Body of pancreas (tissue), 4 donors: ENCODE measurements around the gene HELB. TPM values are rescaled to one million over a fixed set of nuclear protein-coding genes. Genes with fewer than 3 reads are reported as not detected.
A peak's percentile ranks its signal among the peaks of the same experiment; 100 is the strongest.

Source experiments
- ATAC-seq: fragments of 150-250 bp; one replicate; pipeline ENCODE4 v1.9.1; 2016
- DNase-seq, 4 donors: peaks; one replicate each; pipeline ENCODE4 v3.0.0-alpha.2; 2019
- H3K27ac ChIP-seq, 4 donors: fragments of 200-600 bp; sonication (generic); 1 replicate in 3 of 4; 2 replicates in 1 of 4; pipeline versions ENCODE4 v1.5.1 to v1.6.1; 2016 to 2019; ENCODE audit warnings: mild to moderate bottlenecking in 1 of 4, mixed read lengths in 1 of 4, moderate library complexity in 1 of 4
- H3K27me3 ChIP-seq, 2 donors: fragments of 200-600 bp; sonication (generic); one replicate each; pipeline ENCODE4 v1.6.0; 2016; ENCODE audit warnings: mild to moderate bottlenecking in 1 of 2
- H3K36me3 ChIP-seq, 2 donors: fragments of 200-600 bp; sonication (generic); replicated peaks in 1 of 2; 2 replicates each; pipeline ENCODE4 v1.5.1; 2016; ENCODE audit warnings: low read depth in 2 of 2; ENCODE audit not compliant: insufficient read depth in 1 of 2
- H3K4me1 ChIP-seq: fragments of 200-600 bp; sonication (generic); one replicate; pipeline ENCODE4 v1.6.0; 2016
- H3K4me3 ChIP-seq, 2 donors: fragments of 200-600 bp; sonication (generic); 1 replicate in 1 of 2; 2 replicates in 1 of 2; pipeline ENCODE4 v1.5.1; 2016 to 2019
- H3K9me3 ChIP-seq, 3 donors: fragments of 200-600 bp; sonication (generic); 1 replicate in 2 of 3; 2 replicates in 1 of 3; pipeline ENCODE4 v1.5.1; 2016
- CTCF ChIP-seq, 7 experiments: fragments of 450-650 bp in 4 of 7; fragments of 200-600 bp in 3 of 7; sonication (generic) in 3 of 7; IDR thresholded peaks; one replicate each; pipeline ENCODE4 v1.5.1; 2016 to 2019; ENCODE audit warnings: antibody characterized with exemption in 7 of 7
- POLR2A ChIP-seq, 3 donors: fragments of 450-650 bp; IDR thresholded peaks; one replicate each; pipeline ENCODE4 v1.6.1; 2016; ENCODE audit warnings: antibody characterized with exemption in 3 of 3, mild to moderate bottlenecking in 2 of 3
- WGBS, 2 donors: methylation state at CpG; one replicate each; pipeline ENCODE4 v1.1.5; 2017; 5-methylcytosine and 5-hydroxymethylcytosine counted together
- intact Hi-C: fragments of 100-400 bp; cut with DNase I; formaldehyde crosslinking; loops from one replicate; pipeline ENCODE4 v1.15.1; 2023
- total RNA-seq, 2 donors: library from RNA; depleted of rRNA; stranded (reverse); fragments of >200 nt; gene quantifications; one replicate each; pipeline ENCODE4 v1.1.0, GENCODE V29; 2016

The HELB gene
- total RNA-seq, 2 donors from 2014 or later = 2.9 to 3.6 TPM

- ATAC-seq (no peak), DNase-seq (no peak)
- no peaks in the 10 kb centered on the region for H3K36me3 ChIP-seq
- H3K27ac ChIP-seq = no peak overlapping the region
- H3K4me1 ChIP-seq = no peaks in the 10 kb centered on the region
- no peak overlapping the region for H3K4me3 ChIP-seq
- WGBS, 2 donors = 87 to 92% methylated on average over 5 of the region's 5 CpGs
- H3K27me3 ChIP-seq = no peaks in the 10 kb centered on the region
- no peaks in the 10 kb centered on the region for H3K9me3 ChIP-seq
- intact Hi-C loops = no loop called here
- TF ChIP-seq POLR2A (IDR thresholded peaks at IDR 0.05) = no peak
- no peak for TF ChIP-seq CTCF (IDR thresholded peaks at IDR 0.05)
Observed at GRCh38 chr12:66380769-66381535, 78.7 kb downstream of the HELB start.

- Histone ChIP-seq H3K27me3 (no peaks in the 10 kb centered on the region), H3K36me3 (no peaks in the 10 kb centered on the region), H3K4me1 (no peaks in the 10 kb centered on the region), H3K9me3 (no peaks in the 10 kb centered on the region), H3K27ac (peak overlapping the region in 1 of 4 donors; percentile 33), H3K4me3 (no peak overlapping the region)
- TF ChIP-seq CTCF (IDR thresholded peaks at IDR 0.05) = no peak
- no peak for TF ChIP-seq POLR2A (IDR thresholded peaks at IDR 0.05)
- intact Hi-C loops = no loop called here
- ATAC-seq = peak; percentile 82
- 48 to 56% methylated on average over 1 of the region's 1 CpG for WGBS, 2 donors
- DNase-seq = peak; percentile 31 to 57 (median 50)
Observed at GRCh38 chr12:66387117-66387516, 84.8 kb downstream of the HELB start.

Other genes starting within 250 kb of the HELB start
- gene LLPH, start 171.7 kb upstream of the HELB start, total RNA-seq = 1 to 10 TPM; 1.3 to 2.9 TPM
- 10 to 100 TPM; 59.7 to 62.3 TPM for gene TMBIM4, start 132.5 kb upstream of the HELB start, total RNA-seq
- gene IRAK3, start 113.3 kb upstream of the HELB start, total RNA-seq = 1 to 10 TPM; 6.2 to 6.3 TPM